A549 (cell line): ENCODE data around the gene CCN5. TPM values are rescaled to one million over a fixed set of nuclear protein-coding genes. Genes with fewer than 3 reads are reported as not detected.

Experiments used
- ATAC-seq, 2 experiments: fragments of 200-7000 bp in 1 of 2; fragments of >200 bp in 1 of 2; cut with Nextera tagmentation in 1 of 2; cut with Tn5 transposase in 1 of 2; 3 replicates each; pipeline versions ENCODE4 v1.8.0 to v1.9.1; 2018 to 2020; ENCODE audit warnings: mild to moderate bottlenecking in 1 of 2, moderate library complexity in 1 of 2
- CTCF ChIA-PET: fragments of 300-600 bp; sonication (Branson Sonifier 250); formaldehyde crosslinking; extraction: SDS; loops from one replicate; lab custom pipeline; 2021; ENCODE audit warnings: antibody characterized with exemption, inconsistent platforms; lab: Yijun Ruan, JAX
- POLR2A ChIA-PET: fragments of 350-600 bp; formaldehyde crosslinking; extraction: SDS; loops from one replicate; lab custom pipeline; 2021; ENCODE audit warnings: antibody characterized with exemption, inconsistent platforms; lab: Yijun Ruan, JAX
- DNase-seq, 2 experiments: peaks; one replicate each; pipeline versions ENCODE4 v3.0.0 to v3.0.0-alpha.2; 2011 to 2016; ENCODE audit warnings: low read depth in 1 of 2, low spot score in 1 of 2
- FAIRE-seq: peaks from 2 replicates; lab custom pipeline; 2011; peaks lifted over from hg19 to GRCh38; lab: Jason Lieb, UNC
- H3K27ac ChIP-seq, 2 experiments: fragments of >200 bp; sonication (Bioruptor Twin); formaldehyde crosslinking; 3 replicates each; pipeline ENCODE4 v1.5.1; 2016 to 2017
- H3K4me1 ChIP-seq: fragments of >200 bp; sonication (Bioruptor Twin); formaldehyde crosslinking; 3 replicates; pipeline ENCODE4 v1.6.1; 2016
- H3K4me2 ChIP-seq: fragments of >200 bp; sonication (Bioruptor Twin); formaldehyde crosslinking; 3 replicates; pipeline ENCODE4 v1.6.1; 2016
- H3K4me3 ChIP-seq: fragments of >200 bp; sonication (Bioruptor Twin); formaldehyde crosslinking; 3 replicates; pipeline ENCODE4 v1.5.1; 2016
- H3K9me3 ChIP-seq: fragments of >200 bp; sonication (Bioruptor Twin); formaldehyde crosslinking; 3 replicates; pipeline ENCODE4 v1.6.1; 2016
- CBX8 ChIP-seq: fragments of 200-600 bp; sonication (generic); IDR thresholded peaks from 2 replicates; pipeline ENCODE4 v1.6.1; 2016
- FOSL2 ChIP-seq, 2 experiments: fragments of 450-650 bp in 1 of 2; fragments of >200 bp in 1 of 2; sonication (Bioruptor Twin) in 1 of 2; formaldehyde crosslinking; IDR thresholded peaks; 2 replicates each; pipeline versions ENCODE4 v1.5.0 to v1.6.1; 2016 to 2020; ENCODE audit warnings: mild to moderate bottlenecking in 1 of 2, moderate library complexity in 1 of 2
- GATA3 ChIP-seq: IDR thresholded peaks from 2 replicates; pipeline ENCODE4 v1.6.1; 2012; ENCODE audit warnings: borderline replicate concordance
- HDAC2 ChIP-seq: fragments of 200-600 bp; sonication (generic); IDR thresholded peaks from 2 replicates; pipeline ENCODE4 v1.6.1; 2016
- JUNB ChIP-seq: fragments of >200 bp; sonication (Bioruptor Twin); formaldehyde crosslinking; IDR thresholded peaks from 2 replicates; pipeline ENCODE4 v1.6.1; 2016
- RNF2 ChIP-seq: fragments of 200-600 bp; sonication (generic); IDR thresholded peaks from 2 replicates; pipeline ENCODE4 v1.6.1; 2016; ENCODE audit warnings: low read depth, mild to moderate bottlenecking, antibody characterized with exemption, moderate library complexity, borderline replicate concordance
- SMC3 ChIP-seq: fragments of >200 bp; sonication (Bioruptor Twin); formaldehyde crosslinking; IDR thresholded peaks from 3 replicates; pipeline ENCODE4 v1.6.1; 2018; ENCODE audit warnings: inconsistent platforms
- WGBS: methylation state at CpG from one replicate; pipeline ENCODE4 v1.1.6; 2017; ENCODE audit errors: missing lambda C conversion rate; 5-methylcytosine and 5-hydroxymethylcytosine counted together
- polyA plus RNA-seq, 4 experiments: library from polyadenylated mRNA; depleted of rRNA in 3 of 4; stranded (reverse); fragments of >200 nt; fragmentation: RNase III in 1 of 4; extraction: RNeasy Plus Mini Kit Qiagen cat#74134 plus additional on column Dnase treatment in 1 of 4; gene quantifications; 2 replicates in 3 of 4; 3 replicates in 1 of 4; pipeline ENCODE4 v1.2.3, GENCODE V29; 2011 to 2017
- TF ChIP-seq, protein P1 (sequence below): fragments of >200 bp; sonication (Bioruptor Twin); formaldehyde crosslinking; IDR thresholded peaks from 2 replicates; pipeline ENCODE4 v1.6.1; 2016
- TF ChIP-seq, protein P2 (sequence below): fragments of 250-450 bp; sonication (Bioruptor Pico); IDR thresholded peaks from 2 replicates; pipeline ENCODE4 v1.5.0; 2020; ENCODE audit warnings: low read depth, mild to moderate bottlenecking, moderate library complexity
- TF ChIP-seq, protein P3 (sequence below): IDR thresholded peaks from 2 replicates; pipeline ENCODE4 v1.6.1; 2012; ENCODE audit warnings: low read depth, borderline replicate concordance
- TF ChIP-seq, protein P4 (sequence below): IDR thresholded peaks from 2 replicates; pipeline ENCODE4 v1.6.1; 2012

Gene CCN5
- polyA plus RNA-seq, 2 of the 4 experiments (the other 2 are of a cell fraction): 9.9 to 11.1 TPM

DNA sequence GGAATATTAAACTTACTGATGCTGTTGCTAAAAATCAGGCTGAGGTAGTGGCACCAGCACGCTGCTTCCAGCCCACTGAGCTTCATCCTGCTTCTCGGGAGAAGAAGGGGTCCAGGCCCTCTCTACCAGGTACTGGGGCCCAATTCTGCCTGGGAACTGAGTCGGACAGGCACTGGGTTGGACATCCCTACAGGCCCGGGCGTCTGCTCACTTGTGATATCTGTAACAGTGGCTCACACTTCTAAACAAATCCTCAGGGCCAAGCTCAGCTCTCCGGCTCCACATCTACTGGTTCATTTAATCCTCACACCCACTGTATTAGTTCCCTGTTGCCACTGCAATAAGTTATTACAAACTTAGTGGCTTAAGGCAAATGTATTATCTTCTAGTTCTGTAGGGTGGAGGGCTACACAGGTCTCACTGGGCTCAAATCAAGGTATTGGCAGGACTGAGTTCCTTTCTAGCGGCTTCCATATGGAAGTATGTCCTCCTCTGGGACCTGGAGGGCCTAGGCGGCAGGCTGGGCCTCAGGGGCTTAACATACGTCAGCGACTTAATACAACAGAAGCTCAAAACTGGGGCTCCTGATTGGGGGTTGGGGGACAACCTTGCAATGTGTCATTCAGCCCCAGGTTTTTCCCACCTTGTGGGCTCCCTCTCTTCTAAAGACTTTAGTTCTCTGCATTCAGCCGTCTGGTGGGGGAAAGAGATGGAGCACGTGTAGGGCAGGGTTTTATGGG, 28.9 kb downstream of the CCN5 start:
- H3K4me2 ChIP-seq: no peak overlapping the region
- peaks cover 31% of the 10 kb centered on the region for H3K4me1 ChIP-seq
- CTCF ChIA-PET: interaction anchor here (0.6 to 9.5 kb wide), 7 partner anchors 12 to 124 kb away, joined by 3 to 119 read pairs (median 5); no protein-coding TSS in a partner anchor
- no peak for DNase-seq
- 94% methylated on average over 12 of the region's 12 CpGs for WGBS
- H3K27ac ChIP-seq: no peak overlapping the region
- FAIRE-seq: no peak
- TF ChIP-seq CBX8: no peak
- H3K4me3 ChIP-seq: no peak overlapping the region
- no peak for ATAC-seq
- POLR2A ChIA-PET: no interaction called here
- H3K9me3 ChIP-seq: no peaks in the 10 kb centered on the region

DNA sequence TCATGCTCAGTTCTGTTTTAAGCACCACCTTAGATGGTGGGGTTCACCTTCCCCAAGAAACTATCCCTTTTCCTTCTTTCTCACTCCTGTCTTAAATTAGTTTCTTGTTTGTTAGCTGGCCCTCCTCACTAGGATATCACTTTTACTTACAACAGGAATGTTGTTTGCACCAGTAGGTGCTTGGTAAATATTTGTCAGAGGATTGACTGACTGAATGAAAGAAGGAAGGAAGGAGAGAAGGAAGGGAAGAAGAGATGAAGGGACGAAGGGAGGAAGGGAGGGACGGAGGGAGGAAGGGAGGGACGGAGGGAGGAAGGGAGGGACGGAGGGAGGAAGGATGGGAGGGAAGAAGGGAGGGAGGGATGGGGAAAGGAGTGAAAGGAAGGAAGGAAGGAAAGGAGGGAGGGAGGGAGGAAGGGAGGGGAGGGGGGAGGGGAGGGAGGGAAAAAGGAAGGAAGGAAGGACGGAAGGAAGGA, 30.0 kb downstream of the CCN5 start:
- Histone ChIP-seq H3K27ac (peak overlapping the region; percentile 75 to 94; a peak in 5 of 6 replicates), H3K4me1 (peaks cover 35% of the 10 kb centered on the region), H3K9me3 (no peaks in the 10 kb centered on the region), H3K4me2 (peak overlapping the region; percentile 94), H3K4me3 (peak overlapping the region; percentile 48; the same call in 2 of the 3 replicates)
- TF ChIP-seq FOSL2 (IDR thresholded peaks at IDR 0.05) (no peak), FOSL2 (CRISPR knock-in tag; IDR thresholded peaks at IDR 0.05) (no peak), RNF2 (no peak), GATA3 (no peak), HDAC2 (no peak)
- TF ChIP-seq, protein P1, sequence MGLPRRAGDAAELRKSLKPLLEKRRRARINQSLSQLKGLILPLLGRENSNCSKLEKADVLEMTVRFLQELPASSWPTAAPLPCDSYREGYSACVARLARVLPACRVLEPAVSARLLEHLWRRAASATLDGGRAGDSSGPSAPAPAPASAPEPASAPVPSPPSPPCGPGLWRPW: no peak
- TF ChIP-seq, protein P2, sequence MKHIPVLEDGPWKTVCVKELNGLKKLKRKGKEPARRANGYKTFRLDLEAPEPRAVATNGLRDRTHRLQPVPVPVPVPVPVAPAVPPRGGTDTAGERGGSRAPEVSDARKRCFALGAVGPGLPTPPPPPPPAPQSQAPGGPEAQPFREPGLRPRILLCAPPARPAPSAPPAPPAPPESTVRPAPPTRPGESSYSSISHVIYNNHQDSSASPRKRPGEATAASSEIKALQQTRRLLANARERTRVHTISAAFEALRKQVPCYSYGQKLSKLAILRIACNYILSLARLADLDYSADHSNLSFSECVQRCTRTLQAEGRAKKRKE (CRISPR knock-in tag): no peak
- DNase-seq (no peak), ATAC-seq (no peak), FAIRE-seq (no peak)
- CTCF ChIA-PET: interaction anchor here (1.2 to 9.5 kb wide), 4 partner anchors 47 to 123 kb away, joined by 3 to 119 read pairs (median 50); no protein-coding TSS in a partner anchor
- 68% methylated on average over 5 of the region's 5 CpGs for WGBS
- POLR2A ChIA-PET: interaction anchor here (0.6 kb wide), 1 partner anchor 59 kb away, joined by 7 read pairs; no protein-coding TSS in a partner anchor

DNA sequence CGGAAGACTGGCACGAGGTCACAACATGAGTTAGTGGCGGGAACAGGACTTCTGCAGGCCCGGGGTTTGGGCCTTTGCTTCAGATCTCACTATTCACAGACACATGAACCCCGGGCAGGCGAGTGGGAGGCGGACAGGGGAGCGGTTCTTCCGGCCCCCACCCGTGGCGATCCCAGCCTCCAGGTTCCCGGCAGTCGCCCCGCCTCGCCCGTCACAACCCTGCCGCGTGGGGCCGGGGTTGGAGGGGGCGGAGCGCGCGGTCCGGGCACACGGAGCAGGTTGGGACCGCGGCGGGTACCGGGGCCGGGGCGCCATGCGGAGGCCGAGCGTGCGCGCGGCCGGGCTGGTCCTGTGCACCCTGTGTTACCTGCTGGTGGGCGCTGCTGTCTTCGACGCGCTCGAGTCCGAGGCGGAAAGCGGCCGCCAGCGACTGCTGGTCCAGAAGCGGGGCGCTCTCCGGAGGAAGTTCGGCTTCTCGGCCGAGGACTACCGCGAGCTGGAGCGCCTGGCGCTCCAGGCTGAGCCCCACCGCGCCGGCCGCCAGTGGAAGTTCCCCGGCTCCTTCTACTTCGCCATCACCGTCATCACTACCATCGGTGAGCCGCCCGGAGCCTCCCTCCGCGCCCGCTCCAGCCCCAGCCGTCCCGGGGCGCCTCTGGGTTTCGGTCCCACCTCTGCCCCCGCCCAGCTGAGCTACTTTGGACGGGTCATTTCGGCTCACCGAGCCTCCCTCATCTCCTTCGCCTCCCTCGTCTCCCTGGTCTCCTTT, 30.6 kb downstream of the CCN5 start, which contains the start of gene KCNK15:
Gene KCNK15, plus strand, starts transcription at position 268 of the 769 bp plus-strand sequence. Its CDS starts 46 bp downstream, at position 314.
- DNase-seq (no peak), ATAC-seq (peak; percentile 32 to 44; a peak in 4 of 6 replicates), FAIRE-seq (no peak)
- Histone ChIP-seq H3K4me1 (peaks cover 36% of the 10 kb centered on the region), H3K9me3 (no peaks in the 10 kb centered on the region), H3K4me2 (peak within 1 kb of the TSS; percentile 94), H3K4me3 (peak within 1 kb of the TSS; percentile 48), H3K27ac (peak within 1 kb of the TSS; percentile 75 to 94)
- ChIA-PET POLR2A (interaction anchor here (0.6 kb wide), 1 partner anchor 60 kb away, joined by 7 read pairs; no protein-coding TSS in a partner anchor), CTCF (interaction anchor here (1.0 to 9.5 kb wide), 5 partner anchors 40 to 194 kb away, joined by 3 to 119 read pairs (median 27); no protein-coding TSS in a partner anchor)
- TF ChIP-seq GATA3: no peak
- no peak for TF ChIP-seq JUNB
- TF ChIP-seq, protein P3, sequence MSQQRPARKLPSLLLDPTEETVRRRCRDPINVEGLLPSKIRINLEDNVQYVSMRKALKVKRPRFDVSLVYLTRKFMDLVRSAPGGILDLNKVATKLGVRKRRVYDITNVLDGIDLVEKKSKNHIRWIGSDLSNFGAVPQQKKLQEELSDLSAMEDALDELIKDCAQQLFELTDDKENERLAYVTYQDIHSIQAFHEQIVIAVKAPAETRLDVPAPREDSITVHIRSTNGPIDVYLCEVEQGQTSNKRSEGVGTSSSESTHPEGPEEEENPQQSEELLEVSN: peak; percentile 79
- TF ChIP-seq, protein P4, sequence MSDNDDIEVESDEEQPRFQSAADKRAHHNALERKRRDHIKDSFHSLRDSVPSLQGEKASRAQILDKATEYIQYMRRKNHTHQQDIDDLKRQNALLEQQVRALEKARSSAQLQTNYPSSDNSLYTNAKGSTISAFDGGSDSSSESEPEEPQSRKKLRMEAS: peak; percentile 59
- no peak for TF ChIP-seq SMC3
- WGBS: 28% methylated on average over 41 of the region's 81 CpGs
